Activated T-helper 17 cell treated with anti-CD3 and anti-CD28 coated beads, Interleukin-2, amount 50 U/mL, for 72 hours (primary cell): ENCODE measurements around the gene CTCF. TPM values are rescaled to one million over a fixed set of nuclear protein-coding genes. Genes with fewer than 3 reads are reported as not detected.

Experiments used
- ATAC-seq: fragments of 150-1000 bp; cut with Tn5 transposase; replicated peaks from 2 replicates; pipeline ENCODE4 v1.10.0; 2021; ENCODE audit warnings: mild to moderate bottlenecking, moderate library complexity
- H3K27ac Mint-ChIP-seq: one replicate; pipeline ENCODE4 v1.8.0; 2022; ENCODE audit warnings: mixed read lengths
- H3K27me3 Mint-ChIP-seq: one replicate; pipeline ENCODE4 v1.8.0; 2022; ENCODE audit warnings: mixed read lengths
- H3K36me3 Mint-ChIP-seq: one replicate; pipeline ENCODE4 v1.8.0; 2022; ENCODE audit warnings: low read depth, mild to moderate bottlenecking, mixed read lengths
- H3K4me1 Mint-ChIP-seq: one replicate; pipeline ENCODE4 v1.8.0; 2022; ENCODE audit warnings: mixed read lengths
- H3K4me3 Mint-ChIP-seq: one replicate; pipeline ENCODE4 v1.8.0; 2022; ENCODE audit warnings: mild to moderate bottlenecking, mixed read lengths
- H3K9me3 Mint-ChIP-seq: one replicate; pipeline ENCODE4 v1.8.0; 2022; ENCODE audit warnings: mixed read lengths
- total RNA-seq, 2 donors: library from RNA; stranded (reverse); gene quantifications; one replicate each; pipeline ENCODE4 v1.2.3, GENCODE V29; 2022

Gene CTCF
- total RNA-seq, 2 donors from 2014 or later: 41.2 to 49.4 TPM

GRCh38 chr16:67653789-67654402 lies 91.6 kb downstream of the CTCF start:
- Mint-ChIP-seq H3K36me3 (peaks cover 73% of the 10 kb centered on the region), H3K27ac (no peak overlapping the region), H3K9me3 (no peaks in the 10 kb centered on the region), H3K4me3 (no peak overlapping the region), H3K4me1 (peaks cover 8% of the 10 kb centered on the region), H3K27me3 (no peaks in the 10 kb centered on the region)
- no peak for ATAC-seq

GRCh38 chr16:67654403-67654911 lies 92.1 kb downstream of the CTCF start:
- Mint-ChIP-seq H3K36me3 (peaks cover 74% of the 10 kb centered on the region), H3K4me3 (no peak overlapping the region), H3K4me1 (peaks cover 8% of the 10 kb centered on the region), H3K9me3 (no peaks in the 10 kb centered on the region), H3K27me3 (no peaks in the 10 kb centered on the region), H3K27ac (no peak overlapping the region)
- ATAC-seq: no peak

GRCh38 chr16:67655363-67655762 lies 93.0 kb downstream of the CTCF start:
- Mint-ChIP-seq H3K4me3 (no peak overlapping the region), H3K36me3 (peaks cover 71% of the 10 kb centered on the region)
- no peak for ATAC-seq

GRCh38 chr16:67656344-67657016 lies 94.2 kb downstream of the CTCF start:
- Mint-ChIP-seq H3K27me3 (no peaks in the 10 kb centered on the region), H3K4me3 (no peak overlapping the region), H3K36me3 (peaks cover 64% of the 10 kb centered on the region), H3K4me1 (no peaks in the 10 kb centered on the region), H3K9me3 (no peaks in the 10 kb centered on the region), H3K27ac (no peak overlapping the region)
- no peak for ATAC-seq

More at GRCh38 chr16:67655363-67655762, 93.0 kb downstream of the CTCF start:
- H3K27me3 Mint-ChIP-seq: no peaks in the 10 kb centered on the region
- H3K4me1 Mint-ChIP-seq: peaks cover 2% of the 10 kb centered on the region
- H3K27ac Mint-ChIP-seq: peak overlapping the region; percentile 29
- no peaks in the 10 kb centered on the region for H3K9me3 Mint-ChIP-seq

- no peaks in the 10 kb centered on the region for H3K9me3 Mint-ChIP-seq
- no peak overlapping the region for H3K4me3 Mint-ChIP-seq
- no peak overlapping the region for H3K27ac Mint-ChIP-seq
- peaks cover 58% of the 10 kb centered on the region for H3K36me3 Mint-ChIP-seq
- no peak for ATAC-seq
- no peaks in the 10 kb centered on the region for H3K4me1 Mint-ChIP-seq
- no peaks in the 10 kb centered on the region for H3K27me3 Mint-ChIP-seq
These were observed 94.8 kb downstream of the CTCF start for GRCh38 chr16:67657017-67657608.

GRCh38 chr16:67657751-67658518 lies 95.6 kb downstream of the CTCF start:
- H3K9me3 Mint-ChIP-seq: no peaks in the 10 kb centered on the region
- H3K27me3 Mint-ChIP-seq: no peaks in the 10 kb centered on the region
- peak overlapping the region; percentile 93 for H3K4me3 Mint-ChIP-seq

GRCh38 chr16:67658849-67659674 lies 96.7 kb downstream of the CTCF start:
- Mint-ChIP-seq H3K4me3 (peak overlapping the region; percentile 93), H3K4me1 (peaks cover under 1% of the 10 kb centered on the region), H3K27ac (peak overlapping the region; percentile 93), H3K9me3 (no peaks in the 10 kb centered on the region), H3K36me3 (peaks cover 54% of the 10 kb centered on the region), H3K27me3 (no peaks in the 10 kb centered on the region)
- ATAC-seq: no peak

More at GRCh38 chr16:67657751-67658518, 95.6 kb downstream of the CTCF start:
- ATAC-seq: no peak
- H3K4me1 Mint-ChIP-seq: no peaks in the 10 kb centered on the region
- peaks cover 55% of the 10 kb centered on the region for H3K36me3 Mint-ChIP-seq
- peak overlapping the region; percentile 38 for H3K27ac Mint-ChIP-seq

- peaks cover 45% of the 10 kb centered on the region for H3K36me3 Mint-ChIP-seq
- peak within 1 kb of the TSS; percentile 93 for H3K4me3 Mint-ChIP-seq
- peaks cover 5% of the 10 kb centered on the region for H3K4me1 Mint-ChIP-seq
- peak within 1 kb of the TSS; percentile 93 for H3K27ac Mint-ChIP-seq
- ATAC-seq: peak; percentile 66
- H3K27me3 Mint-ChIP-seq: no peaks in the 10 kb centered on the region
- H3K9me3 Mint-ChIP-seq: no peaks in the 10 kb centered on the region
These were observed 97.6 kb downstream of the CTCF start, which contains the start of gene ACD for GRCh38 chr16:67659675-67660563. Gene ACD, minus strand, starts transcription at chr16:67660260. Its CDS starts 40 bp downstream, at chr16:67660220.

GRCh38 chr16:67660564-67661028 lies 98.3 kb downstream of the CTCF start, which contains the start of gene PARD6A:
Gene PARD6A, plus strand, starts transcription at chr16:67660960. Its CDS starts 79 bp downstream, at chr16:67661039.
- Mint-ChIP-seq H3K4me1 (peaks cover 9% of the 10 kb centered on the region), H3K36me3 (peaks cover 39% of the 10 kb centered on the region), H3K4me3 (peak within 1 kb of the TSS; percentile 93), H3K9me3 (no peaks in the 10 kb centered on the region), H3K27me3 (no peaks in the 10 kb centered on the region), H3K27ac (peak within 1 kb of the TSS; percentile 93)
- peak; percentile 92 for ATAC-seq

- H3K4me3 Mint-ChIP-seq: peak overlapping the region; percentile 93
- H3K27ac Mint-ChIP-seq: peak overlapping the region; percentile 93
- H3K36me3 Mint-ChIP-seq: peaks cover 33% of the 10 kb centered on the region
- H3K9me3 Mint-ChIP-seq: no peaks in the 10 kb centered on the region
- no peaks in the 10 kb centered on the region for H3K27me3 Mint-ChIP-seq
- no peak for ATAC-seq
- H3K4me1 Mint-ChIP-seq: peaks cover 9% of the 10 kb centered on the region
These were observed 98.9 kb downstream of the CTCF start for GRCh38 chr16:67661101-67661761.

GRCh38 chr16:67661886-67662652 lies 99.7 kb downstream of the CTCF start:
- no peaks in the 10 kb centered on the region for H3K9me3 Mint-ChIP-seq
- H3K4me1 Mint-ChIP-seq: peaks cover 9% of the 10 kb centered on the region
- H3K36me3 Mint-ChIP-seq: peaks cover 33% of the 10 kb centered on the region
- ATAC-seq: no peak
- no peaks in the 10 kb centered on the region for H3K27me3 Mint-ChIP-seq
- H3K4me3 Mint-ChIP-seq: peak overlapping the region; percentile 93
- no peak overlapping the region for H3K27ac Mint-ChIP-seq

- Mint-ChIP-seq H3K27me3 (no peaks in the 10 kb centered on the region), H3K27ac (no peak overlapping the region), H3K4me1 (peaks cover 9% of the 10 kb centered on the region), H3K4me3 (no peak overlapping the region), H3K36me3 (peaks cover 28% of the 10 kb centered on the region), H3K9me3 (no peaks in the 10 kb centered on the region)
- no peak for ATAC-seq
These were observed 100.3 kb downstream of the CTCF start for GRCh38 chr16:67662653-67663010.
